GM21367 (cell line): ENCODE measurements around the gene ANKS1B.

Experiments
- ATAC-seq: cut with Tn5 transposase; IDR thresholded peaks from one replicate; pipeline ENCODE4 v1.9.1; 2021; ENCODE audit not compliant: unreplicated experiment

Gene ANKS1B

DNA sequence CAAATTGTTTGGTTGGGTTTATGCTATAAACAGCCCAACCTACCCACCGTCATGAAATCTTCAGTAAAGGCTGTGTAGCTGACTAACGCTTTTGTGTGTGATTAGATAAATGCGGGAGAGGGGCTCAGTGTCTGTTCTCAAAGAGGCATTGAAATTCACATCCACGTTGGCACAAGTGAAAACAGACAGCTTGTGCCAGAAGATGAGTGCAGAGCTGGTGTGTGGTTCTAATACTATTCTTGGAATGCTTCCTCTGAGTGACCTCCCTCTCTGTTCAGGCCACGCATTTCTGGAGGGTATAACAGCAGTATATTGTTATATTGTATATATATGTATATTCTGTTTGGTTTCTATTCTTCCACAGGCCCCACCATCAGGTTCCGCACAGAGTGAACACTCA lies 1075.9 kb downstream of the ANKS1B start:
- ATAC-seq = no peak

DNA sequence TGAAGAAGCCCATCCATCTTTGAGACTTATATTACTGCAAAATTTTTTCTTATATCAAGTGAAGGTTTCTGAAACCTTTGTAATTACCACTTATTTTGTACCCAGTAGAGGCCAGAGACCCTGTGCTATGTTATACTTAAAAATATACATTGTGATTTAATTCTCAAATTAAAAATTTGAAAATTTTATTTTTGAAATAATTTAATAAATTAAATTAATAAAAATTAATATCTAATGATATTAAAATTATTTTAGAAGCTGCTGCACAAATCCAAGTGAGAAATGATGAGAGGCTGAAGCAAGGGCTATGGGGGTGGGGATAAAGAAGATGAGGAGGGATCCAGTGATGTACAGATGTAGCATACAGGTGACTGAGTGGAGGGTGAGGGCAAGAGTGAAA lies 1080.9 kb downstream of the ANKS1B start:
- no peak for ATAC-seq

DNA sequence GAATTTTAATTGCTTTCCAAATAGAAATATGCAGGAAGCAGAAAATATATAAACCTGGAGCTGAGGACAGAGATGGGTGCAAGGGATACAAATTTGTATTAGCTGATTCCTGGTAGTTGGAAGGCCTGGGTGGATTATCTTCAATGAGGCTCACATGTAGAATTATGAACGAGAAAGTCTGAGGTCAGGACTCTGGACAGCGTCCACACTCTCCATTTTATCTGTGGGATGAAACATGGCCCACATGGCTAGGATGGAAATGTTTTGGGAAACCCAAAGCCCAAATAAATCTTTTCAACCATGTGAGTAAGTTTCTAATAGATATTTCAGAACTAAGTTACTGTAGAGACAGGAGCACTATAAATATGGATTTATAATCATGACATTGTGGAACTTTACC lies 1083.5 kb downstream of the ANKS1B start:
- ATAC-seq = no peak

- ATAC-seq = no peak
These were observed 1087.8 kb downstream of the ANKS1B start for GRCh38 chr12:98896938-98897337.

- no peak for ATAC-seq
These were observed 1089.6 kb downstream of the ANKS1B start for GRCh38 chr12:98895086-98895651.

DNA sequence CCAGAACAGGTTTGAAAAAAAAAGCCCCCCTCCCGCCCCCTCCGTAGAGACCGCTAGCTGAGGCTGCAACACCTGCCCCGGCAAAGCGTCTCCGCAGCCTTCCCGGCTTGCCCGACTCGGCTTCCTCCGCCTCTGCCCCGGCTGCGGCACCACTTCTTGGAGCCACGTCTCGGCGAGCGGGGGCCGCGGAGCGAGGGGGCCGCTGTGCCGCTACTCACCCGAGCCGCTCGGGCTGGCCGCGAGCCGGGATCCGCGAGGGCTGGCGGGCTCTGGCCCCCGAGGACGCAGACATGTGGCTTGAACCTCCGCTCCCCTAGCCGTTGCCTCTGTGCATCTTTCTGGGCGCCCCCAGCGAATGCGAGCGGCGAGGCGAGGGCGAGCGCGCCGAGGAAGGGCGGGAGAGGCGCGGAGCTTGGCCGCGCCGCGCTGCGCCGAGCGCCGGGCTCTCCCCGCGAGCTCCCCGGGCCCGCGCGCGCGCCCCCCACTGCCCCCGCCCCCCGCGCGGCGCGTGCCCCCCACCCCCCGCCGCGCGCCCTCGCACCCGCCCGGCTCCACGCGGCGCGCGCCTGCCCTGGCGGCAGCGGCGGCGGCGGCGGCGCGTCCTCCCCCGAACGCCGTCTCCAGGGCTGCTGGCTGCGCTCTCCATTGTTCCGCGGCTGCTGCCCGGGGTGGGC lies 1090.2 kb downstream of the ANKS1B start:
- ATAC-seq = no peak

- no peak for ATAC-seq
These were observed 1090.9 kb downstream of the ANKS1B start for GRCh38 chr12:98893675-98894411.

GRCh38 chr12:98893126-98893674 lies 1091.5 kb downstream of the ANKS1B start:
- ATAC-seq = no peak

- ATAC-seq = no peak
These were observed 1099.0 kb downstream of the ANKS1B start for GRCh38 chr12:98885778-98886177.

DNA sequence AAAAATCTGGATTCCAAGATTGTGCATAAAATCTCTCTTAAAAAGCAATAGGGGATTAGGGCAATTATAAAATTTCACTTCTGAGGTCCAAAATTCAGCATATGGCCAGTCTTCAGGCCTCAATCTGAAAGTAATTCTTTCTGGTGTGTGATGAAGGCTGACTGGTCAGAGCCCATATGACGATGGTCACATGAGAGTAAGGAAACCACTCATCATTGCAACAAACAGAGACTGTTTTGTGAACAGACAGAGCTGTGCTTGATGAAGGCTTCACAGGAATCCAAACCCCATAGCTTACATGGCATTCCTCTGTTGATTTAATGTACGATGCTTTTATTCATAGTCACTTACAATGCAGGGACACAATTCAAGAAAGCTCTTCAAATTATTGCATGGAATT lies 1101.5 kb downstream of the ANKS1B start:
- no peak for ATAC-seq

DNA sequence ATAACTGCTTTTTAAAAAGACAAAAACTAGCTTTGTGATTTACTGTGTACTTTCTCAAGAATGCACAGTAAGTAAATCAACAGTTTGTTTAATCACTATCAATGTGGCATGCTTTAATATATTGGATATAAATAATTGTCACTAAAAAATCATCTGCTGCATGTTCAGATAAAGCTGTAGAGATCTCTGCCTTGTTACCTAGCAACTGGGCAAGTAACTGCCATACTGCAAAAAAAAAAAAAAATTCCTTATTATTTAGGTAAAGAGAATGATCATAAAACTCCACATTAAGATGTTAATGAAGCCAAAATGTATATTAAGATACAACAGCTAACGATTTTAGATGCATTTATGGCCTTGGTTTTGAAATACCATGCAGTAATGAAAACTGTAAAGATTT lies 1102.2 kb downstream of the ANKS1B start:
- ATAC-seq = no peak

GRCh38 chr12:98873776-98874175 lies 1111.0 kb downstream of the ANKS1B start:
- ATAC-seq = no peak

- ATAC-seq = no peak
These were observed 1114.2 kb downstream of the ANKS1B start for GRCh38 chr12:98870504-98870903.

DNA sequence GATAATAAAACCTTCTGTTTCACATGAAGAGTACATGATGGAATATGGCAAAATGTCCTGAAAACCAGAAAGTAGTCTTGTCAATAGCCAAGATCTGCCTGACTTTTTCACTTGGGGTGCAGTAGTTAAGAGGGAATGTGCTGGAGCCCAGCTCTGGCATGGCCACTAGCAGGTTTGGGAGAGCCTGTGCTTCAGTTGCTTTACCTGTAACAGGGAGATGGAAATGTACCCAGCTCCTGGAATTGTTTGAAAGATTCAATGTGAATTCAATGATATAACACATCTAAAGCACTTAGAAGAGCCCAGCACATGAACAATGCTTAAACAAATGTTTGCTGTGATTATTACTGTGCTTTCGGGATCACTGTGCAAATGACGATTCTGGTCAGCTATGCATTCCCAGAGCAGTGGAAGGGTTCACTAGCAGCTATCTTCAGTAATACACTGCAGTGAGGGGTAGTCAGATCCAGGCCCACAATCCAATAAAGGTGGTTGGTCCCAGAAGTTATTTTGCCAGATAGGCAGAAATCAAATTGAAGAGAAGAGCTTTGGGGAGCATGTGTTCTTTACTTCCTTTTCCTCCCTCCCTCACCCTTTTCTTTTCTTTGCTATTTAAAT lies 1114.7 kb downstream of the ANKS1B start:
- ATAC-seq = no peak

- no peak for ATAC-seq
These were observed 1116.2 kb downstream of the ANKS1B start for GRCh38 chr12:98868538-98868937.

GRCh38 chr12:98868076-98868475 lies 1116.7 kb downstream of the ANKS1B start:
- no peak for ATAC-seq

GRCh38 chr12:98864363-98864762 lies 1120.4 kb downstream of the ANKS1B start:
- ATAC-seq = no peak

DNA sequence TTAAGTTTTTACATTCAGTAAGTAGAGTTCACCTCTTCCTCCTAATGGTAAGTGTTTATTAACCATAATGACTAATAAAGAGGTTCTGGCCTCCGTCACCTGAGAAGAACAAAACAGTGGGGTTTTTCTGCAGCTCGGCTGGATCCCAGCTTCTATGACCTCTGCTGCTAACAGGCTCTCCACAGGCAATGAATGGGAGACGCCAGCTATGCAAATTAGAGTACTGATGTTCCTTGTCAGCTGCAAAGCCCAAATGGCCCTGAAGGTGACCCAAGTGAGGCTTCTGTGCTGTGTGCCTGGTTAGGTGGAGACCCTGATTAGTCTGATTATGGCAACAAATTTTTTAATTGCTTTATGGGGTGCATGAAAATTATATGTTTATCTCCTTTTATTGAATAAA lies 1121.6 kb downstream of the ANKS1B start:
- no peak for ATAC-seq

GRCh38 chr12:98861251-98861650 lies 1123.5 kb downstream of the ANKS1B start:
- no peak for ATAC-seq

DNA sequence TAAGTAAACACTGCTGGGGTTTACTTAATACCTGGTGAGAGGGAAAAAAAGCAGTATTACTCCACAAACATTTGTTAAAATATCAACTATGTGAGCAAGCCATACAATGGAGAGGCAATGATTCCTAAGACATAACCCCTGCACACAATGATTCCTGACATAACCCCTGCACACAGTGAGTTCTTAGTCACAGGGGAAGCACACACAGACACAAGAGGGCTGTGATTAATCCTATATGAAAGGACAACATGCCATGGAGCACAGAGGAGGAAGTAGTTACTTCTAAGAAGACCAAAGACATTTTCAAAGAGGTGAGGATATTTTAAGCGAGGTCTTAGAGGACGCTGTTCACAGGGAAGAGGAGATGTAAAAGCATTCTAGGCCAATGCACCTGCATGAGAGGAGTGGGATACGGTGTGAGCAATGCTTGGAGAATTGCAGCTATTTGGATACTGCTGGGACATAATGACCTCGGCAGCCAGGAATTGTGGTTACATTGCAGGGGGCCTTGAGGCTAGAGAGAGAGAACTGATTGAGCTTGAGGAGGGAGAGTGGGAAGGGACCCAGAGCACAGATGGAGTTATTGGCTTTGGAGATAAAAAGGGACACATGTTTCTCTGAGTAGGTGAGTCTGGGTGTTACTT lies 1127.7 kb downstream of the ANKS1B start:
- ATAC-seq = no peak

DNA sequence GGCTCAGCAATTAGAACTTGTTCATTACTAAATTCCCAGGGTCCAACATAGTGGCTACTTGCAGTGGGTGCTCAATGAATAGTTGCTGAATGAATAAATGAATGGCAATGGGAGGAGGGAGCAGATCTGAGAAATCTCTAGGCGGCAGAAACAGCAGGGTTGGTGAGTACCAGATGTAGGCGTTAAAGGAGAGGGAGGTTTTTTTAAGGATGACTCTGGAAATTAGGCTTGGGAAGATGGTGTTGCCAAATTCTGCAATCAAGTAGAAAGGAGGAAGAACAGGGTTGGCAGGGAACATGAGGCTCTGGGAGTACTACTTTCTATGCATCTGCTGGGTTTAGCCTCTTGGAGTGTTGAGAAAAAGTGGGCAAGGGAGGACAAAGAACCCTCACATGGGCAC lies 1132.6 kb downstream of the ANKS1B start:
- ATAC-seq = no peak
